Calu3 (cell line): ENCODE data around the gene PRKAA2. TPM values are rescaled to one million over a fixed set of nuclear protein-coding genes. Genes with fewer than 3 reads are reported as not detected.

ENCODE experiments used
- BruUV-seq: library from RNA; stranded (reverse); fragments of 400-500 nt; replicated peaks from 2 replicates; lab custom pipeline; 2021; lab: Mats Ljungman, UMichigan
- CTCF ChIA-PET: fragments of 300-600 bp; sonication (Branson Sonifier 250); formaldehyde crosslinking; loops from one replicate; lab custom pipeline; 2022; ENCODE audit warnings: antibody characterized with exemption; lab: Charles Lee
- DNase-seq: peaks from one replicate; pipeline ENCODE4 v3.0.0; 2022
- H3K27ac Mint-ChIP-seq: one replicate; pipeline ENCODE4 v1.8.0; 2022; ENCODE audit warnings: mixed read lengths; ENCODE audit not compliant: unreplicated experiment
- H3K27me3 Mint-ChIP-seq: one replicate; pipeline ENCODE4 v1.8.0; 2022; ENCODE audit warnings: mixed read lengths; ENCODE audit not compliant: unreplicated experiment
- H3K36me3 Mint-ChIP-seq: one replicate; pipeline ENCODE4 v1.8.0; 2022; ENCODE audit warnings: mild to moderate bottlenecking, moderate library complexity, mixed read lengths; ENCODE audit not compliant: insufficient read depth, unreplicated experiment
- H3K4me1 Mint-ChIP-seq: one replicate; pipeline ENCODE4 v1.8.0; 2022; ENCODE audit warnings: mild to moderate bottlenecking, low read depth, mixed read lengths; ENCODE audit not compliant: unreplicated experiment
- H3K4me3 Mint-ChIP-seq: one replicate; pipeline ENCODE4 v1.8.0; 2022; ENCODE audit warnings: mild to moderate bottlenecking, low read depth, moderate library complexity, mixed read lengths; ENCODE audit not compliant: unreplicated experiment
- H3K9me3 Mint-ChIP-seq: one replicate; pipeline ENCODE4 v1.8.0; 2022; ENCODE audit warnings: low read depth, mixed read lengths; ENCODE audit not compliant: unreplicated experiment
- intact Hi-C: fragments of 100-400 bp; cut with micrococcal nuclease; formaldehyde crosslinking; loops from one replicate; pipeline ENCODE4 v1.10.0; 2022; ENCODE audit not compliant: unreplicated experiment
- total RNA-seq: library from RNA; stranded (reverse); gene quantifications from 2 replicates; pipeline ENCODE4 v1.2.3, GENCODE V29; 2022
- TF ChIP-seq, protein P1 (sequence below): fragments of 200-600 bp; IDR thresholded peaks from one replicate; pipeline ENCODE4 v1.8.0; 2022; ENCODE audit warnings: antibody characterized with exemption; ENCODE audit not compliant: unreplicated experiment

PRKAA2 gene
- total RNA-seq, 1 experiment from 2014 or later, result 9.7 TPM

DNA sequence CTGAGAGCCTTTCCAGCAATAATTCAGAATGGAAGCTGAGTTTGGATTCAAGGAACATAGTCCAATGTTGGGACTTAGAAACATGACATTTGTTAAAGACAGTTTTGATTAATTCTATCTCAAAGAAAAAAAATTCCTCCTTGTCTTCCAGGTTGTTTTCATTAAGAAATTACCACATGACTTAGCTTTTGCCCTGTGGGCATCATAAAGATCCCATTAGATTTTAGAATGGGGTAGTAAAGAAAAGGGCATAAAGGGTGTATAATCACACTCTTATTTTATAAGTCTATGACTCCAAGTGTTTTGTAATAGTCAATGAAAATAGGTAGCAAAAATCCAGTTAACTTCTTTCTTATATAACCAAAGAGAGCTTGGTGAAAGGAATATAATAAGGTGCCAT, 14.3 kb upstream of the PRKAA2 start:
- no peaks in the 10 kb centered on the region for H3K9me3 Mint-ChIP-seq
- H3K4me3 Mint-ChIP-seq, result no peak overlapping the region
- H3K27me3 Mint-ChIP-seq, result no peaks in the 10 kb centered on the region
- no peak overlapping the region for H3K27ac Mint-ChIP-seq
- H3K4me1 Mint-ChIP-seq, result no peaks in the 10 kb centered on the region
- intact Hi-C loops, result no loop called here
- no peaks in the 10 kb centered on the region for H3K36me3 Mint-ChIP-seq
- TF ChIP-seq, protein P1, sequence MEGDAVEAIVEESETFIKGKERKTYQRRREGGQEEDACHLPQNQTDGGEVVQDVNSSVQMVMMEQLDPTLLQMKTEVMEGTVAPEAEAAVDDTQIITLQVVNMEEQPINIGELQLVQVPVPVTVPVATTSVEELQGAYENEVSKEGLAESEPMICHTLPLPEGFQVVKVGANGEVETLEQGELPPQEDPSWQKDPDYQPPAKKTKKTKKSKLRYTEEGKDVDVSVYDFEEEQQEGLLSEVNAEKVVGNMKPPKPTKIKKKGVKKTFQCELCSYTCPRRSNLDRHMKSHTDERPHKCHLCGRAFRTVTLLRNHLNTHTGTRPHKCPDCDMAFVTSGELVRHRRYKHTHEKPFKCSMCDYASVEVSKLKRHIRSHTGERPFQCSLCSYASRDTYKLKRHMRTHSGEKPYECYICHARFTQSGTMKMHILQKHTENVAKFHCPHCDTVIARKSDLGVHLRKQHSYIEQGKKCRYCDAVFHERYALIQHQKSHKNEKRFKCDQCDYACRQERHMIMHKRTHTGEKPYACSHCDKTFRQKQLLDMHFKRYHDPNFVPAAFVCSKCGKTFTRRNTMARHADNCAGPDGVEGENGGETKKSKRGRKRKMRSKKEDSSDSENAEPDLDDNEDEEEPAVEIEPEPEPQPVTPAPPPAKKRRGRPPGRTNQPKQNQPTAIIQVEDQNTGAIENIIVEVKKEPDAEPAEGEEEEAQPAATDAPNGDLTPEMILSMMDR, result no peak
- no peak for DNase-seq
- CTCF ChIA-PET, result no interaction called here
- no TSS peak for BruUV-seq

DNA sequence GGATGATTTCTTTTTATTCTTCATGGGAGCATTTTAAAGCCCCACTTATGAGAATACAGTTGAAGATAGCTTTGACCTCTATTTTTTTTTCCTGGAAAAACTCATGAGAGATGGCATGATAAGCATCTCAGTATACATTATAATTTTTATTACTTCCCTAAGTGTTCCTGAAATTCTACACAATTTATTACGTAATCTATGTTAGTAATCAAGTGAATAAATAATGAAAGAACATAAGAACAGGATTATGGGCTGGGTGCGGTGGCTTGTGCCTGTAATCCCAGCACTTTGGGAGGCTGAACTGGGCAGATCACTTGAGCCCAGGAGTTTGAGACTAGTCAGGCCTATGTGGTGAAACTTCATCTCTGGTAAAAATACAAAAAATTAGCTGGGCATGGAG, 13.2 kb upstream of the PRKAA2 start:
- no peak overlapping the region for H3K4me3 Mint-ChIP-seq
- no peak for DNase-seq
- H3K27me3 Mint-ChIP-seq, result no peaks in the 10 kb centered on the region
- no peak overlapping the region for H3K27ac Mint-ChIP-seq
- H3K36me3 Mint-ChIP-seq, result no peaks in the 10 kb centered on the region
- intact Hi-C loops, result no loop called here
- no peaks in the 10 kb centered on the region for H3K4me1 Mint-ChIP-seq
- TF ChIP-seq, protein P1, result no peak
- no peaks in the 10 kb centered on the region for H3K9me3 Mint-ChIP-seq
- CTCF ChIA-PET, result no interaction called here
- no TSS peak for BruUV-seq

DNA sequence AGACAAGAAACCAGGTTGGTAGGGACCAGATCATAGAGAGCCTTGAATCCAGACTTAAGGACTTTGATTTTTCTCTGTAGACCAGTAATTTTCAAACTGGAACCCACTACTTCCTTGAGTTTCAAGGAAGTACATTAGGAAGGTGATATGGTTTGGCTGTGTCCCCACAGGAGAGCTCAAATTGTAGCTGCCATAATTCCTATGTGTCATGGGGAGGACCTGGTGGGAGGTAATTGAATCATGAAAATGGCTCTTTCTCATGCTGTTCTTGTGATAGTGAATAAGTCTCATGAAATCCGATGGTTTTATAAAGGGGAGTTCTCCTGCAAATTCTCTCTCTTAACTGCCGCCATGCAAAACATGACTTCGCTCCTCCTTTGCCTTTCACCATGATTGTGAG, 10.1 kb upstream of the PRKAA2 start:
- no peak overlapping the region for H3K4me3 Mint-ChIP-seq
- no peaks in the 10 kb centered on the region for H3K27me3 Mint-ChIP-seq
- H3K27ac Mint-ChIP-seq, result no peak overlapping the region
- no peaks in the 10 kb centered on the region for H3K9me3 Mint-ChIP-seq
- DNase-seq, result no peak
- no peaks in the 10 kb centered on the region for H3K4me1 Mint-ChIP-seq
- H3K36me3 Mint-ChIP-seq, result no peaks in the 10 kb centered on the region
- BruUV-seq, result no TSS peak
- CTCF ChIA-PET, result no interaction called here
- TF ChIP-seq, protein P1, result no peak
- intact Hi-C loops, result no loop called here

DNA sequence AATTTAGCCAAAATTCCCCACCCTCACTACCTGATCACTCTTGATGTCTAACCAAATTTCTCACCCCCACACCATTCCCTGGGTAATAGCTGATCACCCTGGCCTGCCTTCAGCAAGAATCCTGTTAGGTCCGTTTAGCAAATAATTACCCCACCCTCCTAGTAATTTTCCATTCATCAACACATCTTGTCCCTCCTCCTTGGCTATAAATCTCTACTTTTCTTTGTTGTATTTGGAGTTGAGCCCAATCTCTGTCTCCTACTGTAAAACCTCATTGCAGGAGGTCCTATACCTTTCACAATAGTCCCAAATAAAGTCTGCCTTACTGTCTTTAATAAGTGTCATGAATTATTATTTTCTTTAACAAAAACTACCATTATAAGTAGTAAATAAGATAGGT, 6.9 kb upstream of the PRKAA2 start:
- Mint-ChIP-seq H3K9me3 (no peaks in the 10 kb centered on the region), H3K36me3 (no peaks in the 10 kb centered on the region), H3K27me3 (no peaks in the 10 kb centered on the region), H3K27ac (no peak overlapping the region), H3K4me1 (no peaks in the 10 kb centered on the region), H3K4me3 (no peak overlapping the region)
- CTCF ChIA-PET, result no interaction called here
- intact Hi-C loops, result no loop called here
- no peak for DNase-seq
- BruUV-seq, result no TSS peak
- TF ChIP-seq, protein P1, result no peak
